Activated CD8-positive, alpha-beta memory T cell treated with anti-CD3 and anti-CD28 coated beads for 36 hours (primary cell): ENCODE measurements around the gene MAP6. TPM values are rescaled to one million over a fixed set of nuclear protein-coding genes. Genes with fewer than 3 reads are reported as not detected.

Source experiments
- CTCF ChIA-PET: fragments of 350-600 bp; sonication (Branson Sonifier 250); formaldehyde crosslinking; loops from one replicate; lab custom pipeline; 2021; ENCODE audit warnings: antibody characterized with exemption; lab: Charles Lee
- POLR2A ChIA-PET: fragments of 350-600 bp; sonication (Branson Sonifier 250); formaldehyde crosslinking; loops from one replicate; lab custom pipeline; 2021; ENCODE audit warnings: antibody characterized with exemption; lab: Charles Lee
- total RNA-seq, 2 experiments: library from RNA; stranded (reverse); gene quantifications; one replicate each; pipeline ENCODE4 v1.2.3, GENCODE V29; 2021

Gene MAP6
- total RNA-seq, 2 experiments from 2014 or later: 0.11 to 0.13 TPM

- ChIA-PET CTCF (no interaction called here), POLR2A (no interaction called here)
Measured at GRCh38 chr11:75637998-75638397, 30.8 kb downstream of the MAP6 start.

DNA sequence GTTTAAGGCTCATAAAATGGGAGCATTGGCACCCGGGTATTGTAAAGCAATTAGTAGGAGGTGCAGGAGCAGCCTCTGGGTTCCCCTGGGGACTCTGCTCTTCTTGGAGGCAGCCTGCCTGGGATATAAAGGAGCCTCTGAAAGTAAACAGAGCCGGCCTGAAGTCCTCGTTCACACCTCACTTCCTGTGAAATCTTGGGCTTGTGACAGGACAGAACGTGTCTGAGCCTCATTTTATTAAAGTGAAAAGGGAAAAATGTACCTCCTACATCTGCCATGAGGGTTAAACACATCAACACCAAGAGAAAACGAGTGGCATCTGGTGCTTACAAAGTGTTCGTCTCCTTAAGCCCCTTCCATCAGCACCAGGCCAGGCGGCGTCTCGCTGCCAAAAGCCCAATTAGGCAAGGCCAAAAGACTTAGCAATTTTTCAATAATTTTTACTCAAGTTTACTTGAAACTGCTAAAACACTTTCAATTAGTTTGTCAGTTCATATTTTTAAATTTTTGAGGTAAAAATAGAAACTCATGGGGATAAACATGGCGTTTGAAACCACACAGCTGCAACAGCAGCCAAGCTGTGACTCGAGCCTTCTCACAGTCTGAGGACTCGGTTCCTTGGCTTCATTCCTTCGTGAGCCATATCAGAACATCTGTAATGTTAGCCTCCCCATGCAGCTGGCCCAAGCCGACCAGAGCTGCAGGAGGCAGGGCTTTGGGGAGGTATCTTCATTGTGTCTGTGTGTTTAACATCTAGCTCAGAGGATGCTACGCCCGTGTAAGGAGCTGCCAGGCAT lies 33.6 kb downstream of the MAP6 start:
- POLR2A ChIA-PET: no interaction called here

GRCh38 chr11:75633409-75634066 lies 35.3 kb downstream of the MAP6 start:
- ChIA-PET CTCF (no interaction called here), POLR2A (no interaction called here)

More for the DNA sequence above, 33.6 kb downstream of the MAP6 start:
- CTCF ChIA-PET: no interaction called here

DNA sequence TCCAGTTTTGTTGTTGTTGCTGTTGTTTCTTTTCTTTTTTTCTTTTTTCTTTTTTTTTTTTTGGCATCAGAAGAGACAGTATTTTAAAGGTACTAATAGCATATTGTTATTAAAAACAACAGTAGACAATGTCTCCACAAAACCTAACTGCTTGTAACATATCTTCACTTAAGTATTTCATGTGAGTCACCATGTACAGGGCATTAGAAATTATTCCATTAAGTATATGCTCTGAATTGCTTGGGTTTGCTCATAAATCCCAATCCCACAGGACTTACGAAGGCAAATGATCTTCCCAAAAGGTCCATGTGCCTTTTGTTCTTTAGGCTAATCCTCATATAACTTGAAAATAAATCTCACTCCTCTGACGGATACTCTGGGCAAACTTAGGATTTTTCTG lies 35.9 kb downstream of the MAP6 start:
- CTCF ChIA-PET: no interaction called here
- POLR2A ChIA-PET: no interaction called here

GRCh38 chr11:75632450-75632849 lies 36.4 kb downstream of the MAP6 start:
- POLR2A ChIA-PET: no interaction called here
- CTCF ChIA-PET: no interaction called here

DNA sequence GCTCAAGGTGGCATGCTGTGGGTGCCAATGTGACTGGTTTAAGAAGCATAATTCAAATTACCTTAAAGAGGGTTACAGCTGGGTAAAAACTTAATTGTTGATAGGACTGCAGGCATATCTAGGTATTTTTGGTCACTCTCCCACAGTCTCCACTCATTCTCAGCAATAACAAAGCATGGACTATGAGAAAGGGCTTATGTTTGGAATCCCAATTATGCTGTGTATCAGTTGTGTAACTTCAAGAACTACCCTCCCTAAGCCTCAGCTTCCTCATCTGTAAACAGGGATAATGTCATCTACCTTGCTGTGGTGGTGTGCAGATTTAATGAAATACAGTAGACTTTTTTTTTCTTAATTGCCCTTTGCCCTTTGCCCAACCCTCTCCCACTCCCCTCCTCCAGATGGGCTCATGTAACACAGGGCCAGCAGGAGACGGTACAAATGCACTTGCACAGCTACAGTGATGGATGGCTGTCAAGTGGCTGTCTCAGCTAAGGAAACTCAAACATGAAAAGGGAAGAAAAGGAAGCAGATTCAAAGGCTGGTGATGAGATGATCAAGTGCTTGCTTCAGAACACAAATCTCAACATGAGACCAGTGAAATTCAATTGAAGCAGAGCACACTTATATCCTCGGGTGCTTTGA lies 37.6 kb downstream of the MAP6 start:
- POLR2A ChIA-PET: no interaction called here
- CTCF ChIA-PET: no interaction called here

GRCh38 chr11:75627906-75628668 lies 40.8 kb downstream of the MAP6 start:
- POLR2A ChIA-PET: no interaction called here
- CTCF ChIA-PET: no interaction called here

DNA sequence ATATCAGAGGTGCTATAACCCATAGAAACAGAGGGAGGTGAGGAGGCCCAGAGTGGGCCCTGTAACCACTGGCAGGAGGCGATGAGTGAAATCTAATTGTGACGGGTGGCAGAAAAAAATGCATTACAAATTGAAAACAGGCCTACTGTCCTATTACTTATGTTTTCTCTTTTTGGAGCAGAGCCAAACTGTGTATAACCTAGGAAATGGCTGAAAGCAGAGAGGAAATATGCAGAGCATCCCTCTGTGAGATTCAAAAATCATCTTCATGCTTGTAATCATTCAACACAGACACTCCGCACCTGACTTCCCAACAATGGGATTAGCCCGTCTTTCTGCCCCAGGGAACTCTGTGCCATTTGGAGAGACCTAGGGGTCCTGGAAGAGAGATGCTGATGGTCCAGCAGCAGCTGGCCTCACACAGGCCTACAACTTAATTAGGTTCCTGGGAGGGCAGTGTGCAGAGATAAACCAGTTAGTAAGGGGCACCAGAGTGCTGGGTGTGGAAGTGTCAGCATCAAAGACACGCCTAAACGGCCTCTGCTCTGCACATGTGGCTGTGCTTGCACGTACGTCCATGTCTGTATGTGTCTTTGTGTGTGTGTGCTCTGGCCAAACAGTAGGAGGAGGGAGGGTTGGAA lies 41.8 kb downstream of the MAP6 start:
- CTCF ChIA-PET: no interaction called here
- POLR2A ChIA-PET: no interaction called here

GRCh38 chr11:75625991-75626888 lies 42.6 kb downstream of the MAP6 start:
- POLR2A ChIA-PET: no interaction called here

DNA sequence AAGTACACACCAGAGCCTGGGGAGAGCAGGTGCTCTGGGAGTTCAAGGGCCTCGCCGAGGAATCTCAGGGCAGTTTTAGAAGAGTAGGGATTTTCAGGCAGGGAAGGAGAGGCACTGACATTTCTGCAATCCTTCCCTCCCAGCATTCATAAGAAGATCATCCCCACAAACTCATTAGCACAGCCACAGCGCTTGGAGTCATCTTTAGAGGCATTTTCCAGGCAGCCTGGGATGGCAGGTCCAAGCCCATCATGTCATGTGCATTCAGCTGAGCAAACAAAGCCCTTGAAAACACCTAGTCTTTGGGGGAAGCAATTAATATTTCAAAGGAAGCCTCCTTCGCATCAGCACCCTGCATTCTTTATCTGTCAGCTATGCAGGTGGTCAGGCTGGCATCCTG lies 43.8 kb downstream of the MAP6 start:
- ChIA-PET POLR2A (no interaction called here), CTCF (no interaction called here)

More at GRCh38 chr11:75625991-75626888, 42.6 kb downstream of the MAP6 start:
- CTCF ChIA-PET: no interaction called here

- POLR2A ChIA-PET: no interaction called here
- CTCF ChIA-PET: no interaction called here
Measured at GRCh38 chr11:75616281-75616680, 52.6 kb downstream of the MAP6 start.

- POLR2A ChIA-PET: no interaction called here
- CTCF ChIA-PET: no interaction called here
Measured at GRCh38 chr11:75615751-75616150, 53.1 kb downstream of the MAP6 start.

- ChIA-PET POLR2A (no interaction called here), CTCF (no interaction called here)
Measured at GRCh38 chr11:75611823-75612222, 57.0 kb downstream of the MAP6 start.

GRCh38 chr11:75606099-75606498 lies 62.7 kb downstream of the MAP6 start:
- POLR2A ChIA-PET: no interaction called here
- CTCF ChIA-PET: no interaction called here

DNA sequence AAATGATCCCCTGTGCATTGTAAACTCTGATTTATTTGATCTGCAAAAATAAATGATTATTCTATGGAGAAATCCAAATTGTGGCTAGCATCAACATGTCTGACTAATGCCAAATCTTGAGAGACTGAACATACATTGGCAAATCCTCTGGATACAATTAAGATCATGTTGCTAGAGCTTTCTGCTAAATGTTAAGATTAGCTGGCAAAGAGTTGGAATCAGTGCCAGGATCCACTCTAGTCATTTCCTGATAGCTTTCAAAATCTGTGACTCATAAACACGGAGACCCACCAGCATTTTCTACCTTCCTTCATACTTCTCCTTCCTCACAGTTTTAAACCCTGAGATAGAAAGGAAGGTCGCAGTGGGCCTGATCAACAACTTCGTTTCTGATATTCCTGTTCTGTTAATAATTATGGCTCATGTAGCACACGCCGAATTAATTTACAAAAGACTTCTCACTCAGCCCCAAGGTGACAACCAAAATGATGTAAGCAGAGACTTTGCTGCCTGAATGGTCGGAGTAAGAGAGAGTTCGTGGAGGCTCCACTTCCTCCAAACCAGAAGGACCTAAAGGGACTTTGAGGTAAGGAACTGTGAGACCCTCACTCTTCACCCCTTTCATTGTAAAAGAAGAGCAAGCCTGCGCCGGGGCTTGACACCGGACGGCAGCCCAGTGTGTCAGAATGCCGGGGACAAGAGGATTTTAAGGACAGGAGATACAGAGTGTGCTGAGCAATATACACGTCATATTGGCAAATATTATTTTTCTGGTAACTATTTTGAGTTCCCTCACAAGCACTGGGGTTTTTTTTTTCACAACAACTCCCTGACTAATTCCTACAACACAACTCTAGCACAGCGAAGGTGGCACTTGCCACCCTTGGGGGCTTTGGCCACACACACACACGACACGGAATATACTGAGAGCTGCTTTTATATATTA lies 64.8 kb downstream of the MAP6 start:
- ChIA-PET POLR2A (no interaction called here), CTCF (interaction anchor here (1.0 kb wide), 1 partner anchor 102 kb away, joined by 3 read pairs; no protein-coding TSS in a partner anchor)

- ChIA-PET CTCF (interaction anchor here (1.0 kb wide), 1 partner anchor 12 kb away, joined by 3 read pairs; no protein-coding TSS in a partner anchor), POLR2A (no interaction called here)
Measured at GRCh38 chr11:75602951-75603350, 65.9 kb downstream of the MAP6 start.

DNA sequence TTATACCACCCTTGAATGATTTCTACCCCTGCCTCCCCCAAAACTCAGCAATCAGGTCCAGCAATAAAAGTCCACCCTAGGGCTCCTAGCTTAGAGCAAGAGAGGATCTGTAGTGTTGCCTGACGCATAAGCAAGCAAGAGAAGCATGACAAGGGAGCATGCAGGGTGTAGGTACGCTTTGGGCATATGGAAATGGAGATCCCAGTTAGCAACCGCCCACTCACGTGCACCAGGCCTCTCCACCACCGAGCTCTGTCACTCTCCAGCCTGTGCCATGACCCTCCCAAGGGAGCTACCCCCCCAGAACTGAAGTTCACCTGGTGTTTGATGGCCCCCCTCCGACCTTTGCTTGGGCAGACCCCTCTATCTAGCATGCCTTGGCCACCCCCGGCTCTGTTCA lies 67.3 kb downstream of the MAP6 start:
- CTCF ChIA-PET: interaction anchor here (0.7 kb wide), 1 partner anchor 45 kb away, joined by 3 read pairs; no protein-coding TSS in a partner anchor

More for the DNA sequence above, 67.3 kb downstream of the MAP6 start:
- POLR2A ChIA-PET: no interaction called here
